Measurements from ENCODE around the gene PCDHA1. TPM values are rescaled to one million over a fixed set of nuclear protein-coding genes. Genes with fewer than 3 reads are reported as not detected.
A peak's percentile ranks its signal among the peaks of the same experiment; 100 is the strongest.

Gene PCDHA1
- total and polyA plus RNA-seq, 9 of the 15 experiments (the other 6 are each of a cell fraction or from before 2014, with no cell fraction given), result not detected

DNA sequence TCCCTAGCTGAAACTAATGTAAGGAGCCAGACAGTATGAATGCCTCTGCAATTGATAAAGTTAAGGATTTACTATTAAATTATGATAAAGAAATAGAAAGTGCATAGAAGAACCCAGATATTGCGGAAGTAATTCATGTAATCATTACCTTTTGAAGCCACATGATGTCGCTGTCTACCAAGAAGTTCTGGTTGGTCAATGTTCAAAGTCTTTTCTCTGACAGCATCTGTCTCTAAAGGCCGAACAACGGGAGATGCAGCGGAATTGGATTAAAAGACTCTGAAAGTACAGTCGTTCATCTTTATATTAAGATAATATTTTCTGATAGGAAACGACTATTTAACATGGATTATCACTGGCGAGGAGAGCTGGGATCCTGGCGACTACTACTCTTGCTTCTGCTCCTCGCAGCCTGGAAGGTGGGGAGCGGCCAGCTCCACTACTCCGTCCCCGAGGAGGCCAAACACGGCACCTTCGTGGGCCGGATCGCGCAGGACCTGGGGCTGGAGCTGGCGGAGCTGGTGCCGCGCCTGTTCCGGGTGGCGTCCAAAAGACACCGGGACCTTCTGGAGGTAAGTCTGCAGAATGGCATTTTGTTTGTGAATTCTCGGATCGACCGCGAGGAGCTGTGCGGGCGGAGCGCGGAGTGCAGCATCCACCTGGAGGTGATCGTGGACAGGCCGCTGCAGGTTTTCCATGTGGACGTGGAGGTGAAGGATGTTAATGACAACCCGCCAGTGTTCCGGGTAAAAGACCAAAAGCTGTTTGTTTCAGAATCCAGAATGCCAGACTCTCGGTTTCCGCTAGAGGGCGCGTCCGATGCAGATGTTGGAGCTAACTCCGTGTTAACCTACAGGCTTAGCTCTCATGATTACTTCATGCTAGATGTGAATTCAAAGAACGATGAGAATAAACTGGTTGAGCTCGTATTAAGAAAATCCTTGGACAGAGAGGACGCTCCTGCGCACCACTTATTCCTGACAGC is 55.3 kb downstream of the PCDHA1 start, which contains the start of gene PCDHA8:
Gene PCDHA8 (plus strand): TSS at position 210 of the 985 bp plus-strand sequence. CDS start 135 bp downstream, at position 345.
- Histone ChIP-seq H3K4me3 (no peak within 1 kb of the TSS), H3K9me1 (ENCODE audit: control insufficient read depth, insufficient read depth, low read length) (no peaks in the 10 kb centered on the region), H3K27me3 (ENCODE audit: control insufficient read depth in 2 of 2, insufficient read depth in 2 of 2, low read length in 2 of 2) (no peaks in the 10 kb centered on the region), H3K27ac (ENCODE audit: extremely low read depth, low read depth, low read length) (no peak within 1 kb of the TSS), H3K4me1 (replicated peaks in 1 of 2; ENCODE audit: control insufficient read depth in 2 of 2, insufficient read depth in 2 of 2, low read length in 2 of 2) (peaks cover 0 to 3% of the 10 kb centered on the region in 2 experiments; a peak in 1 of 5 replicates), H3K79me2 (ENCODE audit: control insufficient read depth, insufficient read depth, low read length) (no peaks in the 10 kb centered on the region), H4K20me1 (replicated peaks; ENCODE audit: control insufficient read depth, insufficient read depth, low read length) (no peaks in the 10 kb centered on the region), H3K9ac (ENCODE audit: insufficient read depth in 1 of 2, low read depth in 2 of 2, low read length in 2 of 2) (no peak within 1 kb of the TSS), H3K9me3 (replicated peaks; ENCODE audit: control insufficient read depth, insufficient read depth, low read depth, low read length) (no peaks in the 10 kb centered on the region), H2AFZ (ENCODE audit: low read depth, low read length) (no peak within 1 kb of the TSS), H3K4me2 (ENCODE audit: insufficient read depth, low read length) (no peak within 1 kb of the TSS), H3K36me3 (ENCODE audit: control insufficient read depth, insufficient read depth, low read length) (no peaks in the 10 kb centered on the region)
- POLR2A ChIA-PET, result no interaction called here
- peak; percentile 52 for FAIRE-seq
- CTCF ChIA-PET (ENCODE audit: low intra/inter-chr PET ratio), result interaction anchor here (0.7 kb wide), 1 partner anchor 200 kb away, joined by 3 read pairs; no protein-coding TSS in a partner anchor
- TF ChIP-seq, protein P1, sequence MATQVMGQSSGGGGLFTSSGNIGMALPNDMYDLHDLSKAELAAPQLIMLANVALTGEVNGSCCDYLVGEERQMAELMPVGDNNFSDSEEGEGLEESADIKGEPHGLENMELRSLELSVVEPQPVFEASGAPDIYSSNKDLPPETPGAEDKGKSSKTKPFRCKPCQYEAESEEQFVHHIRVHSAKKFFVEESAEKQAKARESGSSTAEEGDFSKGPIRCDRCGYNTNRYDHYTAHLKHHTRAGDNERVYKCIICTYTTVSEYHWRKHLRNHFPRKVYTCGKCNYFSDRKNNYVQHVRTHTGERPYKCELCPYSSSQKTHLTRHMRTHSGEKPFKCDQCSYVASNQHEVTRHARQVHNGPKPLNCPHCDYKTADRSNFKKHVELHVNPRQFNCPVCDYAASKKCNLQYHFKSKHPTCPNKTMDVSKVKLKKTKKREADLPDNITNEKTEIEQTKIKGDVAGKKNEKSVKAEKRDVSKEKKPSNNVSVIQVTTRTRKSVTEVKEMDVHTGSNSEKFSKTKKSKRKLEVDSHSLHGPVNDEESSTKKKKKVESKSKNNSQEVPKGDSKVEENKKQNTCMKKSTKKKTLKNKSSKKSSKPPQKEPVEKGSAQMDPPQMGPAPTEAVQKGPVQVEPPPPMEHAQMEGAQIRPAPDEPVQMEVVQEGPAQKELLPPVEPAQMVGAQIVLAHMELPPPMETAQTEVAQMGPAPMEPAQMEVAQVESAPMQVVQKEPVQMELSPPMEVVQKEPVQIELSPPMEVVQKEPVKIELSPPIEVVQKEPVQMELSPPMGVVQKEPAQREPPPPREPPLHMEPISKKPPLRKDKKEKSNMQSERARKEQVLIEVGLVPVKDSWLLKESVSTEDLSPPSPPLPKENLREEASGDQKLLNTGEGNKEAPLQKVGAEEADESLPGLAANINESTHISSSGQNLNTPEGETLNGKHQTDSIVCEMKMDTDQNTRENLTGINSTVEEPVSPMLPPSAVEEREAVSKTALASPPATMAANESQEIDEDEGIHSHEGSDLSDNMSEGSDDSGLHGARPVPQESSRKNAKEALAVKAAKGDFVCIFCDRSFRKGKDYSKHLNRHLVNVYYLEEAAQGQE (IDR thresholded peaks at IDR 0.05; ENCODE audit: borderline replicate concordance), result peak; percentile 24; the same call in 1 of the 2 replicates
- TF ChIP-seq, protein P1 (CRISPR knock-in tag; IDR thresholded peaks at IDR 0.05; ENCODE audit: low read depth), result no peak
- TF ChIP-seq HNRNPK (IDR thresholded peaks at IDR 0.05; ENCODE audit: low read depth, low read length, poor library complexity, severe bottlenecking), result no peak
- TF ChIP-seq NFYB (IDR thresholded peaks at IDR 0.05; ENCODE audit: extremely low read depth, insufficient read length), result peak; percentile 12
- peak in 1 of 2 experiments; percentile 41; a peak in 2 of 4 replicates for TF ChIP-seq RAD21 (CRISPR knock-in tag; conservative IDR thresholded peaks at IDR 0.05 in 1 of 2, IDR thresholded peaks at IDR 0.05 in 1 of 2)
- TF ChIP-seq, protein P2, sequence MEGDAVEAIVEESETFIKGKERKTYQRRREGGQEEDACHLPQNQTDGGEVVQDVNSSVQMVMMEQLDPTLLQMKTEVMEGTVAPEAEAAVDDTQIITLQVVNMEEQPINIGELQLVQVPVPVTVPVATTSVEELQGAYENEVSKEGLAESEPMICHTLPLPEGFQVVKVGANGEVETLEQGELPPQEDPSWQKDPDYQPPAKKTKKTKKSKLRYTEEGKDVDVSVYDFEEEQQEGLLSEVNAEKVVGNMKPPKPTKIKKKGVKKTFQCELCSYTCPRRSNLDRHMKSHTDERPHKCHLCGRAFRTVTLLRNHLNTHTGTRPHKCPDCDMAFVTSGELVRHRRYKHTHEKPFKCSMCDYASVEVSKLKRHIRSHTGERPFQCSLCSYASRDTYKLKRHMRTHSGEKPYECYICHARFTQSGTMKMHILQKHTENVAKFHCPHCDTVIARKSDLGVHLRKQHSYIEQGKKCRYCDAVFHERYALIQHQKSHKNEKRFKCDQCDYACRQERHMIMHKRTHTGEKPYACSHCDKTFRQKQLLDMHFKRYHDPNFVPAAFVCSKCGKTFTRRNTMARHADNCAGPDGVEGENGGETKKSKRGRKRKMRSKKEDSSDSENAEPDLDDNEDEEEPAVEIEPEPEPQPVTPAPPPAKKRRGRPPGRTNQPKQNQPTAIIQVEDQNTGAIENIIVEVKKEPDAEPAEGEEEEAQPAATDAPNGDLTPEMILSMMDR (IDR thresholded peaks at IDR 0.05 in 2 of 3, conservative IDR thresholded peaks at IDR 0.05 in 1 of 3; ENCODE audit: insufficient read depth in 2 of 3, low read depth in 1 of 3, low read length in 3 of 3), result peak; percentile 39 to 58 (median 43); a peak in 5 of 6 replicates
- intact Hi-C loops (cut with micrococcal nuclease), result no loop called here
- BruUV-seq (replicated peaks), result no TSS peak
- in situ Hi-C loops (cut with MboI), result no loop called here
- peak; percentile 9 to 40 (median 11) for DNase-seq (ENCODE audit: extremely low read depth in 1 of 4, low spot score in 3 of 4)
- ATAC-seq, result peak; percentile 69
- WGBS (ENCODE audit: insufficient coverage, low coverage, missing lambda C conversion rate), result 11% methylated on average over 34 of the region's 47 CpGs

All from K562 (cell line).